Activated B cell treated with CpG ODN at 0.5 μM for 24 hours (primary cell): Measurements from ENCODE around the gene UMODL1. TPM values are rescaled to one million over a fixed set of nuclear protein-coding genes. Genes with fewer than 3 reads are reported as not detected.

Source experiments
- ATAC-seq: fragments of 200-7000 bp; cut with Tn5 transposase; one replicate; pipeline ENCODE4 v1.10.0; 2021; ENCODE audit warnings: low read depth, mild to moderate bottlenecking, moderate library complexity
- CTCF ChIA-PET: fragments of 350-600 bp; sonication (Branson Sonifier 250); formaldehyde crosslinking; loops from one replicate; lab custom pipeline; 2021; ENCODE audit warnings: antibody characterized with exemption; lab: Charles Lee
- POLR2A ChIA-PET: fragments of 350-600 bp; sonication (Branson Sonifier 250); formaldehyde crosslinking; loops from one replicate; lab custom pipeline; 2021; ENCODE audit warnings: antibody characterized with exemption; lab: Charles Lee
- DNase-seq: peaks from one replicate; pipeline ENCODE4 v3.0.0; 2022
- H3K27ac Mint-ChIP-seq: one replicate; pipeline ENCODE4 v1.8.0; 2020; ENCODE audit warnings: mixed read lengths
- H3K27me3 Mint-ChIP-seq: one replicate; pipeline ENCODE4 v1.8.0; 2021; ENCODE audit warnings: mixed read lengths
- H3K36me3 Mint-ChIP-seq: one replicate; pipeline ENCODE4 v1.8.0; 2021; ENCODE audit warnings: low read depth, mixed read lengths
- H3K4me1 Mint-ChIP-seq: one replicate; pipeline ENCODE4 v1.8.0; 2021; ENCODE audit warnings: mixed read lengths
- H3K4me3 Mint-ChIP-seq: one replicate; pipeline ENCODE4 v1.8.0; 2020; ENCODE audit warnings: mild to moderate bottlenecking, mixed read lengths
- H3K9me3 Mint-ChIP-seq: one replicate; pipeline ENCODE4 v1.8.0; 2020; ENCODE audit warnings: mixed read lengths
- intact Hi-C: fragments of 100-400 bp; cut with micrococcal nuclease; formaldehyde crosslinking; loops from one replicate; pipeline ENCODE4 v1.15.1; 2024
- total RNA-seq: library from RNA; stranded (reverse); gene quantifications from 2 replicates; pipeline ENCODE4 v1.2.3, GENCODE V29; 2022
- TF ChIP-seq, protein P1 (sequence below): fragments of 200-600 bp; IDR thresholded peaks from one replicate; pipeline ENCODE4 v1.8.0; 2022; ENCODE audit warnings: antibody characterized with exemption, mild to moderate bottlenecking

The UMODL1 gene
- total RNA-seq, 1 donor from 2014 or later: 0.04 TPM

DNA sequence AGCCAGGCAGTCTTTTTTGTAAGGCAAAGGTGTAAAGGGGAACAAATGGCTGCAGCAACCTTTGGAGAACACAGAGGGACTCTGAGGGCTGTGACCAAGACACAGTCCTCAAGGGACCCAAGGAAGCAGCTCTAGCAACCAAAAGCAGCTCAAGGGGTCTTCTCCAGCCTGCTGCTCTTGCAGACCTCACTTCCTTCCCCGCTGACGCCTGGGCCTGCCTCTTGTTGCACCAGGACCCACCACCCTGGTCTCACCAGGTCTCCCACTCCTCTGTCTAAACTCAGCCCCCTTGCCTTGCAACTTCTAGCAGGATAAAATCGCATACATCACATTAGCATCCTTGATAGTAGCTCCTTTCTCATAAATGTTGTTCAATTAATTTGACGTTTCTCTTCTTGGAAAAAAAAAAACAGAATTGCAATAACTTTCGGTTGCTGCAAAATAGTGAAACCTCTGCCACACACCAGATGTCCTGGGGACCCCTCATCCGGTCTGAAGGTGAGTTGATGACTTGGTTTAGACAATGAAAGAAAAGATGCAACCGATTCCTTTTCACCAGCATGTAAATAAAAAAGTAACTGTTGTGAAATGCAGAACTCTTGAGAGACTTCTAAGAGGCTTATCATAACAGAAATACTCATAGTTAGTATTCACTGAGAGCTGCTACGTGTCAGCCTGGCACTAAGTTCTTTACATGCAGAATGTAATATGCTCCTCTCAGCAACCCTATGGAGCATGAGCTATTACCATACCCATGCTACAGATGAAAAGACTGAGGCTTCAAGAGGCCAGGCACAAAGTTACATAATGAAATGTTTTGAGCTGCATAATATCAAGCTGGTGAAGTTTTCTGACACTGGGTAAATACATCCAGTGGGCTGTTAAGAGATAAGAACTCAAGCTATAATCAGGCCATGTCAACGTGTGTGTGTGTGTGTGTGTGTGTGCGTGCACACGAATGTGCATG, 58.5 kb downstream of the UMODL1 start:
- TF ChIP-seq, protein P1, sequence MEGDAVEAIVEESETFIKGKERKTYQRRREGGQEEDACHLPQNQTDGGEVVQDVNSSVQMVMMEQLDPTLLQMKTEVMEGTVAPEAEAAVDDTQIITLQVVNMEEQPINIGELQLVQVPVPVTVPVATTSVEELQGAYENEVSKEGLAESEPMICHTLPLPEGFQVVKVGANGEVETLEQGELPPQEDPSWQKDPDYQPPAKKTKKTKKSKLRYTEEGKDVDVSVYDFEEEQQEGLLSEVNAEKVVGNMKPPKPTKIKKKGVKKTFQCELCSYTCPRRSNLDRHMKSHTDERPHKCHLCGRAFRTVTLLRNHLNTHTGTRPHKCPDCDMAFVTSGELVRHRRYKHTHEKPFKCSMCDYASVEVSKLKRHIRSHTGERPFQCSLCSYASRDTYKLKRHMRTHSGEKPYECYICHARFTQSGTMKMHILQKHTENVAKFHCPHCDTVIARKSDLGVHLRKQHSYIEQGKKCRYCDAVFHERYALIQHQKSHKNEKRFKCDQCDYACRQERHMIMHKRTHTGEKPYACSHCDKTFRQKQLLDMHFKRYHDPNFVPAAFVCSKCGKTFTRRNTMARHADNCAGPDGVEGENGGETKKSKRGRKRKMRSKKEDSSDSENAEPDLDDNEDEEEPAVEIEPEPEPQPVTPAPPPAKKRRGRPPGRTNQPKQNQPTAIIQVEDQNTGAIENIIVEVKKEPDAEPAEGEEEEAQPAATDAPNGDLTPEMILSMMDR: no peak
- Mint-ChIP-seq H3K4me1 (no peaks in the 10 kb centered on the region), H3K27ac (no peak overlapping the region), H3K4me3 (no peak overlapping the region), H3K36me3 (no peaks in the 10 kb centered on the region), H3K9me3 (no peaks in the 10 kb centered on the region), H3K27me3 (peaks cover 17% of the 10 kb centered on the region)
- DNase-seq: no peak
- intact Hi-C loops: no loop called here
- POLR2A ChIA-PET: no interaction called here
- ATAC-seq: no peak
- CTCF ChIA-PET: no interaction called here

DNA sequence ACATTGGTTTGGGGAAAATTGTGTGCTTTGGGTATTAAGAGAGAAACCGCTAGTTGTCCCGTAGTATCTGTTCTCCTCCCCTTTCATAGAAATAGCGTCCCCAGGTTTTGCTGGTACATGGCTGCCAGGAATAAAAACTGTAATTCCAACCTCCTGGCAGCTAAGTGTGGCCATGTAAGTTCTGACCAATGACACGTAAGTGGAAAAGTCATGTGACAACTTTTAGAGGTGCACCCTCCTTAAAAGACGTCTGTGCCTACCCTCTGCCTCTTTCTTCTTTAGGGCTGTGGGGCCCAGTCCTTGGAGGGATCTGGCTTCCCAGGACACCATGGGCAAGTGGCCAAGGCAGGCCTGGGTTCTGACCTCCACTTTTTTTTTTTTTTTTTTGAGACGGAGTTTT, 59.3 kb downstream of the UMODL1 start:
- Mint-ChIP-seq H3K4me3 (no peak overlapping the region), H3K27ac (no peak overlapping the region), H3K36me3 (no peaks in the 10 kb centered on the region), H3K4me1 (no peaks in the 10 kb centered on the region), H3K27me3 (peaks cover 13% of the 10 kb centered on the region), H3K9me3 (no peaks in the 10 kb centered on the region)
- ChIA-PET CTCF (no interaction called here), POLR2A (no interaction called here)
- intact Hi-C loops: no loop called here
- DNase-seq (no peak), ATAC-seq (no peak)
- TF ChIP-seq, protein P1: no peak

DNA sequence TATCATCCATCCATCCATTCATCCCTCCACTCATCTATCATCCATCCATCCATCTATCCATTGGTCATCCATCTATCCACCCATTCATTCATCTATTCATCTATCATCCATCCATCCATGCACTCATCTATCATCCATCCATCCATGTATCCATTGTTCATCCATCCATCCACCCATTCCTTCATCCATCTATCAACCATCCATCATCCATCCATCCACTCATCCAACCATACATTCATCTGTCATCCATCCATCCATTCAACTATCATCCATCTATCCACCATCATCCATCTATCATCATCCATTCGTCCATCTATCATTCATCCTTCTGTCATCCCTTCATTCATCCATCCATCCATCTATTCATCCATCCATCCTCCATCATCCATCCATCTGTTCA, 61.1 kb downstream of the UMODL1 start:
- H3K9me3 Mint-ChIP-seq: no peaks in the 10 kb centered on the region
- H3K4me3 Mint-ChIP-seq: no peak overlapping the region
- DNase-seq (no peak), ATAC-seq (no peak)
- H3K36me3 Mint-ChIP-seq: no peaks in the 10 kb centered on the region
- H3K27ac Mint-ChIP-seq: no peak overlapping the region
- TF ChIP-seq, protein P1: no peak
- ChIA-PET CTCF (interaction anchor here (1.0 kb wide), 1 partner anchor 15 kb away, joined by 3 read pairs; no protein-coding TSS in a partner anchor), POLR2A (no interaction called here)
- H3K4me1 Mint-ChIP-seq: no peaks in the 10 kb centered on the region
- H3K27me3 Mint-ChIP-seq: no peaks in the 10 kb centered on the region
- intact Hi-C loops: no loop called here

DNA sequence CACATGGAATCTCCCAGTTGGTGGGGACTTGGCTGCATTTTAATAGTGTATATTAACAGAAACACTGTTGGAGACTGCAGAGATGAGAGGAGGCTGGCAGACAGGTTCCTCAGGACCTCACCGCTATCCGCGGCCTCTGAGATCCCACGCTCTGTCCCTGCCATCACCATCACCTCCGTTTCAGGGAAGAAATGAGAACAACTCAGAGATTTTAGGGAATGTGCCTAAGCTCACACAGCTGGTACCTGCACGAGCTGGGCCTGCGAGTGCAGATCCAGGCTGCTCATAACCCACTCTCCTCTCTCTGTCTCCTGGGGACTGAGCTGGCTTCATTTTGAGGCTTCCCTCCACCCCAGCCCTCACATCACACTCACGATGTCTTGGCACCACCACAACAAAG, 62.0 kb downstream of the UMODL1 start:
- no peaks in the 10 kb centered on the region for H3K27me3 Mint-ChIP-seq
- H3K27ac Mint-ChIP-seq: no peak overlapping the region
- H3K9me3 Mint-ChIP-seq: no peaks in the 10 kb centered on the region
- POLR2A ChIA-PET: no interaction called here
- DNase-seq (no peak), ATAC-seq (no peak)
- no peaks in the 10 kb centered on the region for H3K4me1 Mint-ChIP-seq
- no peaks in the 10 kb centered on the region for H3K36me3 Mint-ChIP-seq
- TF ChIP-seq, protein P1: no peak
- CTCF ChIA-PET: no interaction called here
- no peak overlapping the region for H3K4me3 Mint-ChIP-seq
- intact Hi-C loops: no loop called here

DNA sequence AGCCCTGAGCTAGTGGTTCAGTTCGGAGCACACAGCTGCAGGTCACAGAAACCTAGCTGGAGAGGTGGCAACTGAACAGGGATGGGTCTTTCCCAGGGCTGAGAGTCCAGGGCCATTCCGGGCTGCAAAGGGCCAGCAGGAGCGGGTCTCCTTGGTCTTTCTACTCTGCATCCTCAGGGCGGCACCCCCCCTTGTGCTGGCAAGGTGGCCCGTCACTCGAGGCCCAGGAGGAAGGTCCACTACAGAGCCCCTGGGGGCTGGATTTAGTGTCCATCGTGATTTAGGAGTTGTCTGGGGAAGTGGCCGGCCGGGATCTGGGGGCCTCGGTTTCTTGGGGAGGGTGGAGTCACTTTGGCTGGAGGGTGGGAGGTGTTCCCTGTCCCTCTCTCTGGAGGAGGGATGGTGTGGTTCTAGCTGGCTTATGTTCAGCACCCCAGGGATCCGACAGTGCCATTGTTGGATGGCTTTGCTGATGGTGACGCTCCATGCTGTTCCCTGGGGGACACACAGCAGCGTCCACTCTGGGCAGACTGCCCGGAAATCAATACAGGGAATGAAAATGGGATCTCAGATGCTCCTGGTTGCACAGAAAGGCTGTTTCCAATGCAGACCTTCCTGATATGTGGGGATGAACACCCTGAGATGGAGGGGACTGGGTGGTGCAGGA, 64.4 kb downstream of the UMODL1 start:
- ATAC-seq: no peak
- intact Hi-C loops: no loop called here
- Mint-ChIP-seq H3K27ac (no peak overlapping the region), H3K27me3 (no peaks in the 10 kb centered on the region), H3K9me3 (no peaks in the 10 kb centered on the region), H3K4me1 (peaks cover 2% of the 10 kb centered on the region), H3K4me3 (no peak overlapping the region), H3K36me3 (no peaks in the 10 kb centered on the region)
- POLR2A ChIA-PET: interaction anchor here (0.5 kb wide), 1 partner anchor 27 kb away, joined by 6 read pairs; no protein-coding TSS in a partner anchor
- CTCF ChIA-PET: no interaction called here
- DNase-seq: no peak
- TF ChIP-seq, protein P1: no peak
